ENCODE results near the gene NR6A1.

NR6A1 gene

DNA sequence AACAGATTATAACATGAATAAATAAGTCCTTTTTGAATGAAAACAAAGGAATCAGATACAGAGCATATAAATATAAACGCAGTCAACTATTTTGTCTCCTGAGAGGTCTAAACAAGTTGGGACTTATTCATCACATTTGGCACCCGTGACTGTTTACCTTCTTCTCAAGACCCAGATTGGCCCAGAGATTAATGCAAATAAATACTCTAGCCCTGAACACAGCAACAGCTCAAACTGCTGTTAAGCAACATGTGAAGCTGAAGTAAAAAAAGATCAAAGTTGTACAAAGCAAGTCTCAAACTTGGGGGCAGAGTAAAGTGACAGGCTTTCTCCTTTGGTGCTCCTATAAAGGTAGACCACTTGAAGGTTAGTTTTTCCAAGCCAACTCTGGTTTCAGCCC lies 168.9 kb downstream of the NR6A1 start:
- no peak for DNase-seq

GRCh38 chr9:124600407-124600806 lies 170.7 kb downstream of the NR6A1 start:
- DNase-seq: no peak

GRCh38 chr9:124599121-124599795 lies 171.9 kb downstream of the NR6A1 start:
- DNase-seq: no peak

- no peak for DNase-seq
Observed at GRCh38 chr9:124598048-124598447, 173.1 kb downstream of the NR6A1 start.

DNA sequence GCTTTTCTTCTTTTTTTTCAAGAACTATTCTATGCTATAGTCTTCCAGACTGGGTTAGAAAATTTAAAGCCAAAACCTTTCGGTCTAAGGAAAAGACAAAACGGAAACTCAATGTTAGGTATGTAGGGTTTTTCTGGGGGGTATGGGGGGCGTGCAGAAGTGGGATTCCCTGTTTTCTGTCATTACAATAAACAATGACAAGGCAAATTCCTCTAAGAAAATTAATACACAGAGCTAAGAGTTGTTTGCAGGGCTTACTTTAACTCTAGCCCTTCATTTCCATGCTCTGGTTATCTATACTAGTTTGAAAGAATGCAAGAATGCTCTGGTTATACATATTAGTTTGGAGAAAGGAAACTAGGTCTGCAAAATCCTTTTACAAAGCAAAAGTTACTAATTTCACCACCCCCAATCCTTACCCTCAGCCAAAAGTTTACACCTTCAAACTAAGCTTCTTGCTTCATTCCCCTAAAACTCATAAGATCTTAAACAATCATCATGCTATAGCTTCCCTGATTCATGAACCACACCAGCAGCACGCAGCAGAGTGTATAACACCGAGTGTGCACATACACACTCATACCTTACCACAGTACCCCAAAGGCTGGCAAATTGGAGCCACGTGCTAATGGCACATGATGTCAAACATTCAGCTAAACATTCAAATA lies 174.8 kb downstream of the NR6A1 start:
- no peak for DNase-seq

GRCh38 chr9:124595743-124596142 lies 175.4 kb downstream of the NR6A1 start:
- DNase-seq: no peak

- DNase-seq: no peak
Observed at GRCh38 chr9:124594673-124595072, 176.4 kb downstream of the NR6A1 start.

DNA sequence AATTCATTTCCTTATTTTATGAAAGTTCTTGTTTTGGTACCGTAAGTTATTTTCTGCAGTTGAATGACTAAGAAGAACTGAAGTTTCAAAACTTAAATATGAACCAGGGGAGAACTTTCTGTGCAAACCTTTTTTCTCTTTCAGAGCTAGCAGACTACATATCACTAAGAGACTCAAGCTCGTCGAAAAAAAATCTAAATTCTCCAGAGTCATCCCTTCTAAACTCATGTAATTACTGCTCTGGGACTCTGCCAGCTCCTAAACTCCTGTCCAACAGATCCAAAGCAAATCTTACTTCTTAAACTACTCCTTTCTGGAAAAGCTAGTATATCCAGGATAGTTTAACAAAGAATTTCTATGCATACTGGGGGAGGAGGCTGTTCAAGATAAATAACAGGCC lies 176.9 kb downstream of the NR6A1 start:
- no peak for DNase-seq

- no peak for DNase-seq
Observed at GRCh38 chr9:124593651-124594058, 177.5 kb downstream of the NR6A1 start.

DNA sequence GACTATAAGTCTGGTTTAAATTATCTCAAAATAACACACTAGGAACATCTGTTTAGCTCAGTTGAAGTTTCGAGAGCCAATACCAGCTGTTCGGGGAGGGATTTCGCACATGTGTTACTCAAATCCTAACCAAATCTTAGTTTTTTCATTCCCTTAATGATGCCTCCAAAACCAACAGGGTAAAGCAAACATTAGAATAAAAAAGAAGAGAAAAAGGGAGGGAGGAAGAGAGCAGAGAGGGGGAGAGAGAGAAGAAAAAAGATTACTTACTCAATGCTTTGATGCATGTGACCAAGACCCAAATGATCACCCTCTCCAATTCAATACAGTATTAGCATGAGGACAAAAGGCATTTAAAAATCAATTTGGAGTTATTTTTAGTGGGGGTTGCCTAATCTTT lies 177.9 kb downstream of the NR6A1 start:
- no peak for DNase-seq

GRCh38 chr9:124590889-124591641 lies 180.0 kb downstream of the NR6A1 start:
- no peak for DNase-seq

GRCh38 chr9:124584631-124585030 lies 186.5 kb downstream of the NR6A1 start:
- DNase-seq: no peak

GRCh38 chr9:124583134-124583533 lies 188.0 kb downstream of the NR6A1 start:
- no peak for DNase-seq

GRCh38 chr9:124580186-124580585 lies 190.9 kb downstream of the NR6A1 start:
- no peak for DNase-seq

GRCh38 chr9:124576751-124577150 lies 194.4 kb downstream of the NR6A1 start:
- DNase-seq: no peak

DNA sequence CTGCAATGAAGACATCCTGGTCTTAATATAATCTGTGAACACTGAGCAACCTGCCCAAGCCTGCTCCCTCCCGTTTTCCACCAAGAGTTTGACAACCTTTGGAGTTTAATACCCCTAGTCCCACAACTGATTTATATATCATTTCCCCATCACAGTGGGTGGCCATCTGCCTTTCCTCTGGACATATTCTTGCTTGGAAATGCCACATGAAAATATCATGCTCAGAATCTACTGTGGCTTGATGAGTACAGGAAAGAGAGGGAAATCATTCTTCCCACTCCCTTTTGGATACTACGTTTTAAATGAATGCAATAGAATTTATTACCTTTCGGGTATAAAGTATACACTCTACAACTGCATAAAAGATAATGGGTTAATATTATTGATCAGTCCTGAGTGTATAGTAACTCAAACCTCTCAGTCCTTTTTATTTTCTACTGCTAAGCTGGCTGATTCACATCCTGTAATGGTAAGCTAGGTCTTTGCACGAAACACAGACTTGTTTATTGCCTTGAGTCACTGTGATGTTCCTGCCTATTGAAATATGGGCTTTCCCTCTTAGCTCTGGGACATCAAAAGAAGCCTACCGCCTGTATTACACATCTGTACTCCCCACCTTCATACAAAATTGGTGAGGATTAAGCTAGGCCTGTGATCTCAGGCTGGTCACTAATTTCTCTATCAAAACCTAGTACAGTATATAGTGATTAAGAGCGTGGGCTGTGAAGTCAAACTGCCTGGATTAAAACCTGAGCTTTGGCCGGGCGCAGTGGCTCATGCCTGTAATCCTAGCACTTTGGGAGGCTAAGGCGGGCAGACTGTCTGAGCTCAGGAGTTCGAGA lies 196.4 kb downstream of the NR6A1 start:
- no peak for DNase-seq

- DNase-seq: no peak
Observed at GRCh38 chr9:124570942-124571666, 200.0 kb downstream of the NR6A1 start.

- no peak for DNase-seq
Observed at GRCh38 chr9:124569942-124570341, 201.2 kb downstream of the NR6A1 start.

- no peak for DNase-seq
Observed at GRCh38 chr9:124567362-124567761, 203.7 kb downstream of the NR6A1 start.

DNA sequence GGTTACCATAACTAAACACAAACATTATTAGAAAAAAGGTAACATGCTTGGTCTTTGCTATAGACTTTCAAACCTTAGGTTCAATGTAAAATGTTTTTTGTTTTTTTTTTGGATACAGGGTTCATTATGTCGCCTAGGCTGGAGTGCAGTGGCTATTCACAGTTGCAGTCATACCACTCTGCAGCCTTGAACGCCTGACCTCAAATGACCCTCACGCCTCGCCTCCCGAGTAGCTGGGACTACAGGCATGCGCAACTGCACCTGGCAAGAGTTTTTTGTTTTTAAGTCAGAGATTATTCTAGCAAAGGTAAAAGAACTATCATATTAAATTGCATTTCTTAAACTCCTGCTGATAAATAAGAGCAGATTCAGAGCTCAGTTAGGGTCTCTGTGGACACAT lies 208.8 kb downstream of the NR6A1 start:
- no peak for DNase-seq

GRCh38 chr9:124559871-124560270 lies 211.2 kb downstream of the NR6A1 start:
- no peak for DNase-seq

GRCh38 chr9:124558777-124559470 lies 212.2 kb downstream of the NR6A1 start:
- DNase-seq: no peak

Measured in activated CD4-positive, alpha-beta T cell treated with anti-CD3 and anti-CD28 coated beads for 48 hours (primary cell).